ENCODE measurements around the gene SPTB. TPM values are rescaled to one million over a fixed set of nuclear protein-coding genes. Genes with fewer than 3 reads are reported as not detected.

Gene SPTB
- total and polyA plus RNA-seq, 10 of the 15 experiments (the other 5 are each of a cell fraction or from before 2014, with no cell fraction given): under 0.01 to 0.04 (median 0.02) TPM; not detected in 4

GRCh38 chr14:64715146-64715627, 164.5 kb downstream of the SPTB start:
- Histone ChIP-seq H2AFZ (ENCODE audit: control insufficient read depth, low read depth, low read length) (no peak overlapping the region), H3K4me2 (ENCODE audit: control insufficient read depth, insufficient read depth) (no peak overlapping the region), H3K27ac (ENCODE audit: control insufficient read depth, insufficient read depth) (no peak overlapping the region), H3K36me3 (ENCODE audit: control insufficient read depth in 2 of 2, insufficient read depth in 2 of 2, low read length in 1 of 2) (no peaks in the 10 kb centered on the region), H3K27me3 (replicated peaks in 1 of 2; ENCODE audit: control insufficient read depth in 2 of 2, insufficient read depth in 2 of 2, low read length in 1 of 2) (no peaks in the 10 kb centered on the region), H3K79me2 (ENCODE audit: control insufficient read depth, insufficient read depth, low read length) (no peaks in the 10 kb centered on the region), H3K9ac (ENCODE audit: control insufficient read depth, insufficient read depth, low read length) (no peak overlapping the region), H3K4me3 (no peak overlapping the region), H3K4me1 (ENCODE audit: control insufficient read depth, insufficient read depth, low read length) (no peaks in the 10 kb centered on the region), H3K9me3 (replicated peaks; ENCODE audit: control insufficient read depth, insufficient read depth, low read length) (peaks cover 2% of the 10 kb centered on the region; the same call in 2 of the 3 replicates), H4K20me1 (ENCODE audit: control insufficient read depth, insufficient read depth) (no peaks in the 10 kb centered on the region)
- ATAC-seq (no peak), DNase-seq (ENCODE audit: low read depth, low spot score) (no peak), FAIRE-seq (no peak)
- WGBS (ENCODE audit: insufficient coverage, insufficient replicate concordance, low lambda C conversion rate, missing lambda C conversion rate): 56% methylated on average over 4 of the region's 4 CpGs
- CTCF ChIA-PET: no interaction called here
- in situ Hi-C loops (cut with MboI): no loop called here
- no TSS peak for BruUV-seq (replicated peaks)
- intact Hi-C loops (cut with micrococcal nuclease; ENCODE audit: unreplicated experiment): no loop called here
- RAD21 ChIA-PET (ENCODE audit: unreplicated experiment): no interaction called here
- POLR2A ChIA-PET: interaction anchor here (0.6 kb wide), 1 partner anchor 378 kb away, joined by 3 read pairs; no protein-coding TSS in a partner anchor
- SMC1A ChIA-PET (ENCODE audit: uncharacterized antibody, unreplicated experiment): no interaction called here
- TF ChIP-seq TCF3 (IDR thresholded peaks at IDR 0.05; ENCODE audit: borderline replicate concordance, insufficient read depth, low read depth, low read length) (no peak), HDGF (IDR thresholded peaks at IDR 0.05) (no peak), CREM (IDR thresholded peaks at IDR 0.05; ENCODE audit: low read depth) (no peak), SUZ12 (IDR thresholded peaks at IDR 0.05; ENCODE audit: unreplicated experiment) (no peak), CREB1 (IDR thresholded peaks at IDR 0.05; ENCODE audit: low read depth) (no peak), CHD4 (IDR thresholded peaks at IDR 0.05) (no peak), YY1 (IDR thresholded peaks at IDR 0.05; ENCODE audit: low read depth, low read length) (no peak), FOXM1 (IDR thresholded peaks at IDR 0.05; ENCODE audit: low read depth, low read length) (no peak), MYC (IDR thresholded peaks at IDR 0.05; ENCODE audit: insufficient read depth, insufficient read length, insufficient replicate concordance, low read length, severe bottlenecking) (no peak), EZH2 (IDR thresholded peaks at IDR 0.05; ENCODE audit: borderline replicate concordance, control insufficient read depth, low read depth, low read length) (no peak)
- TF ChIP-seq, protein P1, sequence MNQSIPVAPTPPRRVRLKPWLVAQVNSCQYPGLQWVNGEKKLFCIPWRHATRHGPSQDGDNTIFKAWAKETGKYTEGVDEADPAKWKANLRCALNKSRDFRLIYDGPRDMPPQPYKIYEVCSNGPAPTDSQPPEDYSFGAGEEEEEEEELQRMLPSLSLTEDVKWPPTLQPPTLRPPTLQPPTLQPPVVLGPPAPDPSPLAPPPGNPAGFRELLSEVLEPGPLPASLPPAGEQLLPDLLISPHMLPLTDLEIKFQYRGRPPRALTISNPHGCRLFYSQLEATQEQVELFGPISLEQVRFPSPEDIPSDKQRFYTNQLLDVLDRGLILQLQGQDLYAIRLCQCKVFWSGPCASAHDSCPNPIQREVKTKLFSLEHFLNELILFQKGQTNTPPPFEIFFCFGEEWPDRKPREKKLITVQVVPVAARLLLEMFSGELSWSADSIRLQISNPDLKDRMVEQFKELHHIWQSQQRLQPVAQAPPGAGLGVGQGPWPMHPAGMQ (IDR thresholded peaks at IDR 0.05; ENCODE audit: borderline replicate concordance): no peak
- TF ChIP-seq, protein P2, sequence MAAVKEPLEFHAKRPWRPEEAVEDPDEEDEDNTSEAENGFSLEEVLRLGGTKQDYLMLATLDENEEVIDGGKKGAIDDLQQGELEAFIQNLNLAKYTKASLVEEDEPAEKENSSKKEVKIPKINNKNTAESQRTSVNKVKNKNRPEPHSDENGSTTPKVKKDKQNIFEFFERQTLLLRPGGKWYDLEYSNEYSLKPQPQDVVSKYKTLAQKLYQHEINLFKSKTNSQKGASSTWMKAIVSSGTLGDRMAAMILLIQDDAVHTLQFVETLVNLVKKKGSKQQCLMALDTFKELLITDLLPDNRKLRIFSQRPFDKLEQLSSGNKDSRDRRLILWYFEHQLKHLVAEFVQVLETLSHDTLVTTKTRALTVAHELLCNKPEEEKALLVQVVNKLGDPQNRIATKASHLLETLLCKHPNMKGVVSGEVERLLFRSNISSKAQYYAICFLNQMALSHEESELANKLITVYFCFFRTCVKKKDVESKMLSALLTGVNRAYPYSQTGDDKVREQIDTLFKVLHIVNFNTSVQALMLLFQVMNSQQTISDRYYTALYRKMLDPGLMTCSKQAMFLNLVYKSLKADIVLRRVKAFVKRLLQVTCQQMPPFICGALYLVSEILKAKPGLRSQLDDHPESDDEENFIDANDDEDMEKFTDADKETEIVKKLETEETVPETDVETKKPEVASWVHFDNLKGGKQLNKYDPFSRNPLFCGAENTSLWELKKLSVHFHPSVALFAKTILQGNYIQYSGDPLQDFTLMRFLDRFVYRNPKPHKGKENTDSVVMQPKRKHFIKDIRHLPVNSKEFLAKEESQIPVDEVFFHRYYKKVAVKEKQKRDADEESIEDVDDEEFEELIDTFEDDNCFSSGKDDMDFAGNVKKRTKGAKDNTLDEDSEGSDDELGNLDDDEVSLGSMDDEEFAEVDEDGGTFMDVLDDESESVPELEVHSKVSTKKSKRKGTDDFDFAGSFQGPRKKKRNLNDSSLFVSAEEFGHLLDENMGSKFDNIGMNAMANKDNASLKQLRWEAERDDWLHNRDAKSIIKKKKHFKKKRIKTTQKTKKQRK (IDR thresholded peaks at IDR 0.05; ENCODE audit: low read depth, low read length): no peak
